Kidney (tissue), 14 donors: ENCODE measurements around the gene FARS2. TPM values are rescaled to one million over a fixed set of nuclear protein-coding genes. Genes with fewer than 3 reads are reported as not detected.

Experiments used
- DNase-seq, 5 donors: peaks; one replicate each; pipeline ENCODE4 v3.0.0-alpha.2; 2013 to 2020
- FAIRE-seq: peaks from 2 replicates; lab custom pipeline; 2012; peaks lifted over from hg19 to GRCh38; lab: Jason Lieb, UNC
- H3K27ac ChIP-seq, 2 donors: one replicate each; pipeline ENCODE4 v1.7.0; 2013; ENCODE audit warnings: low read depth in 2 of 2, low read length in 2 of 2, inconsistent platforms in 1 of 2
- H3K27me3 ChIP-seq: one replicate; pipeline ENCODE4 v1.7.1; 2013; ENCODE audit warnings: low read length, inconsistent platforms; ENCODE audit not compliant: control insufficient read depth, insufficient read depth
- H3K36me3 ChIP-seq, 3 donors: one replicate each; pipeline versions ENCODE4 v1.7.0 to v1.7.1; 2013; ENCODE audit warnings: low read length in 3 of 3, control low read depth in 1 of 3, inconsistent platforms in 1 of 3; ENCODE audit not compliant: insufficient read depth in 3 of 3, control insufficient read depth in 2 of 3
- H3K4me1 ChIP-seq, 3 donors: one replicate each; pipeline versions ENCODE4 v1.7.0 to v1.7.1; 2013; ENCODE audit warnings: low read length in 3 of 3, inconsistent platforms in 1 of 3, low read depth in 1 of 3; ENCODE audit not compliant: control insufficient read depth in 2 of 3, insufficient read depth in 2 of 3
- H3K4me3 ChIP-seq, 3 donors: one replicate each; pipeline versions ENCODE4 v1.7.0 to v1.8.1; 2013; ENCODE audit warnings: low read length in 3 of 3, control low read depth in 1 of 3, inconsistent platforms in 1 of 3
- H3K9ac ChIP-seq, 3 donors: one replicate each; pipeline versions ENCODE4 v1.7.0 to v1.7.1; 2013; ENCODE audit warnings: low read length in 3 of 3, control low read depth in 1 of 3, inconsistent platforms in 1 of 3
- H3K9me3 ChIP-seq, 3 donors: one replicate each; pipeline versions ENCODE4 v1.7.0 to v1.7.1; 2013; ENCODE audit warnings: low read length in 3 of 3, control low read depth in 1 of 3, inconsistent platforms in 1 of 3; ENCODE audit not compliant: control insufficient read depth in 2 of 3, insufficient read depth in 1 of 3
- intact Hi-C: fragments of 100-400 bp; cut with DNase I; formaldehyde crosslinking; loops from one replicate; pipeline ENCODE4 v1.11.1; 2022
- polyA plus RNA-seq: library from polyadenylated mRNA; stranded (reverse); fragments of 350-450 nt; fragmentation: Illumina TruSeq; extraction: RNeasy Lipid Tissue Mini Kit (QIAGEN cat#74804); gene quantifications from one replicate; pipeline ENCODE4 v1.2.3, GENCODE V29; 2014; ENCODE audit warnings: low read depth, low replicate concordance; ENCODE audit not compliant: insufficient read depth
- total RNA-seq: library from RNA; stranded (reverse); fragmentation: NEBNext Ultra II Directional; extraction: Animal tissue kit (Norgen Biotek cat#: 25700); gene quantifications from one replicate; pipeline ENCODE4 v1.2.1, GENCODE V29; 2021
- TF ChIP-seq, protein P1 (sequence below): IDR thresholded peaks from 3 replicates; pipeline ENCODE4 v1.5.1; 2012; ENCODE audit warnings: mild to moderate bottlenecking, moderate library complexity, borderline replicate concordance; ENCODE audit not compliant: insufficient read depth; ENCODE audit errors: extremely low read depth
- donor health status: control.
- donor health status: control.
- donor health status: control.
- donor health status: control.
- donor health status: control.
- donor health status: DM: yes; HTN: yes; CAD: no.
- donor health status: Normal renal cell carcinoma (clear cell type).

FARS2 gene
- total and polyA plus RNA-seq, 2 donors from 2014 or later, result 22.1 to 24.8 TPM

DNA sequence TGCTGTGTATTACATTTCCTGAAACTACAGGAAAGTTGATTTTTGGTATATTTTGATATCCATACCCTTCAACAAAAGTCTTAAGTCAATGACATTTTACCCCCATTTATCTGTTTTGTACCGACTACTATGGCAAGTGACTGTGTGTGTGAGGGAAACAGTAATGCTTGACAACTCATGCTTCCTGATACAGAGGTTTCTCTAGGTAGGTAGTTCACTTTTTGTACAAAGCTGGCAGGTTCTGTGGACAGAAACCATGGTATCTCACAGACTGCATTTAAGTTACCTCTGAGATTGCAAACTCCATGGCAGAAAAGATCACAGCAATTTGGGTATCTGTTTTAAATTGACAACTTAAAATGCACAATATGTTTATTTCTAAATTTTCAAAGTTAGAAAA lies 28.8 kb downstream of the FARS2 start:
- Histone ChIP-seq H3K27me3 (no peaks in the 10 kb centered on the region), H3K4me1 (no peaks in the 10 kb centered on the region), H3K9ac (no peak overlapping the region), H3K9me3 (no peaks in the 10 kb centered on the region), H3K4me3 (no peak overlapping the region), H3K36me3 (no peaks in the 10 kb centered on the region), H3K27ac (no peak overlapping the region)
- no peak for DNase-seq
- TF ChIP-seq, protein P1, sequence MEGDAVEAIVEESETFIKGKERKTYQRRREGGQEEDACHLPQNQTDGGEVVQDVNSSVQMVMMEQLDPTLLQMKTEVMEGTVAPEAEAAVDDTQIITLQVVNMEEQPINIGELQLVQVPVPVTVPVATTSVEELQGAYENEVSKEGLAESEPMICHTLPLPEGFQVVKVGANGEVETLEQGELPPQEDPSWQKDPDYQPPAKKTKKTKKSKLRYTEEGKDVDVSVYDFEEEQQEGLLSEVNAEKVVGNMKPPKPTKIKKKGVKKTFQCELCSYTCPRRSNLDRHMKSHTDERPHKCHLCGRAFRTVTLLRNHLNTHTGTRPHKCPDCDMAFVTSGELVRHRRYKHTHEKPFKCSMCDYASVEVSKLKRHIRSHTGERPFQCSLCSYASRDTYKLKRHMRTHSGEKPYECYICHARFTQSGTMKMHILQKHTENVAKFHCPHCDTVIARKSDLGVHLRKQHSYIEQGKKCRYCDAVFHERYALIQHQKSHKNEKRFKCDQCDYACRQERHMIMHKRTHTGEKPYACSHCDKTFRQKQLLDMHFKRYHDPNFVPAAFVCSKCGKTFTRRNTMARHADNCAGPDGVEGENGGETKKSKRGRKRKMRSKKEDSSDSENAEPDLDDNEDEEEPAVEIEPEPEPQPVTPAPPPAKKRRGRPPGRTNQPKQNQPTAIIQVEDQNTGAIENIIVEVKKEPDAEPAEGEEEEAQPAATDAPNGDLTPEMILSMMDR, result no peak
- intact Hi-C loops, result no loop called here
- no peak for FAIRE-seq

DNA sequence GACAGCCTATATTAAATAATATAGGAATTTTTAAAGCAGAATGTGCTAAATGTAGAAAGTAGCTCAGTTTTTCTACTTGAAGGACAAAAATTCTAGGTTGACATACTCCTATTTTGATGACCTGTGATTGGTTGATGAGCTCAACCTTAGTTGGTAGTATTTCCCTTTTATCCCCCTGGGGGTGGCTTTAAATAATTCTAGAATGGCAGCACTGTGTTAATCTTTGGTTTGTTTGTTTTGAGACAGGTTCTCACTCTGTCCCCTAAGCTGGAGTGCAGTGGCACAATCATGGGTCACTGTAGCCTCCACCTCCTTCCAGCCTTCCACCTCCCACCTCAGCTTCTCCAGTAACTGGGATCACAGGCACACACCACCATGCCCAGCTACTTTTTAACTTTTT lies 29.2 kb downstream of the FARS2 start:
- Histone ChIP-seq H3K36me3 (no peaks in the 10 kb centered on the region), H3K9me3 (no peaks in the 10 kb centered on the region), H3K4me1 (no peaks in the 10 kb centered on the region), H3K4me3 (no peak overlapping the region), H3K9ac (no peak overlapping the region), H3K27ac (no peak overlapping the region), H3K27me3 (no peaks in the 10 kb centered on the region)
- DNase-seq, result no peak
- intact Hi-C loops, result no loop called here
- no peak for FAIRE-seq
- TF ChIP-seq, protein P1, result no peak

DNA sequence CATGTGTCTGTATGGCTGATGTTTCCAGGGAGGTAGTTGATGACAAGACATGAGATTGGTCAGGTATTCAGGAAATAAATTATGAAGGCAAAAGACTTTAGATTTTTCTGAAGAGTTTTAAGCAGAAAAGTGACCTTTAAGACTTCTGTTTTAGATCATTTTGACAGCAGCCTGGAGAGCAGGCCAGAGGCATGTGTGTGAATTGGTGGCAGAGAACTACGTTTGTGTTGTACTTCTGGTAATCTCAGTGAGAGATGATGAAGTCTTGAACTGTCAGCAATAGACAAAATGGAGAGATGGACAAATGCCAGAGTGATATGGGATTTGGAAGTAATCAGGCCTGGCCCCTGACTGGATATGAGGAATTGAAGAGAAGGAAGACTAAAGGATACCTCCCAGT lies 30.8 kb downstream of the FARS2 start:
- TF ChIP-seq, protein P1, result no peak
- Histone ChIP-seq H3K36me3 (no peaks in the 10 kb centered on the region), H3K27me3 (no peaks in the 10 kb centered on the region), H3K27ac (no peak overlapping the region), H3K4me1 (no peaks in the 10 kb centered on the region), H3K9me3 (no peaks in the 10 kb centered on the region), H3K9ac (no peak overlapping the region), H3K4me3 (no peak overlapping the region)
- no peak for FAIRE-seq
- intact Hi-C loops, result no loop called here
- no peak for DNase-seq

DNA sequence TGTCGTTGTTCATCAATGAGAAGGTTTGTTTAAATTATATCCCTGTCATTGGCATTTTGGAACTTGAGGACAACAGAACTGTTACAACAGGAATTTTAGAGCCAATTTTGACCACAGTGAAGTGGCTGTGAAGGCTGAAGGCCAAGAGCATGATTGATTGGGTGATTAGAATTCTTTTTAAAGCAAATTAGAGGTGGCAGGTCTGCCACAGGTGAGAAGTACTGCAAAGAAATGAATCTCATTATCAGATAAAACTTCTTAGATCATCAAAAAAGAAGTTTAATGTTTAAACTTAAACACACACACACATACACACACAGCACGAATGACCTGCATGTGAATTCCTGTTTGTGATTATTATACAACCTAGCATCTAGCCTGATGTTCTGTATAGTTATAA lies 32.4 kb downstream of the FARS2 start:
- TF ChIP-seq, protein P1, result no peak
- Histone ChIP-seq H3K9ac (no peak overlapping the region), H3K36me3 (no peaks in the 10 kb centered on the region), H3K27me3 (no peaks in the 10 kb centered on the region), H3K4me1 (no peaks in the 10 kb centered on the region), H3K27ac (no peak overlapping the region), H3K4me3 (no peak overlapping the region), H3K9me3 (no peaks in the 10 kb centered on the region)
- no peak for DNase-seq
- FAIRE-seq, result no peak
- intact Hi-C loops, result no loop called here
